OCI-LY7 (cell line): Measurements from ENCODE around the gene CHST6. TPM values are rescaled to one million over a fixed set of nuclear protein-coding genes. Genes with fewer than 3 reads are reported as not detected.

ENCODE experiments used
- BruUV-seq: library from RNA; stranded (reverse); fragments of 400-500 nt; replicated peaks from 2 replicates; lab custom pipeline; 2021; lab: Mats Ljungman, UMichigan
- CTCF ChIA-PET: fragments of 300-600 bp; sonication (Branson Sonifier 250); formaldehyde crosslinking; loops from one replicate; lab custom pipeline; 2022; ENCODE audit warnings: antibody characterized with exemption; ENCODE audit not compliant: unreplicated experiment; lab: Charles Lee
- POLR2A ChIA-PET: fragments of 300-600 bp; sonication (Branson Sonifier 250); formaldehyde crosslinking; loops from one replicate; lab custom pipeline; 2022; ENCODE audit warnings: antibody characterized with exemption; lab: Charles Lee
- DNase-seq: peaks from one replicate; pipeline ENCODE4 v3.0.0-alpha.2; 2015; ENCODE audit warnings: low spot score
- H2AFZ ChIP-seq: fragments of 200-600 bp; sonication (generic), shearing (Covaris generic); 2 replicates; pipeline ENCODE4 v1.6.1; 2014; ENCODE audit warnings: mild to moderate bottlenecking, antibody characterized with exemption, low read length, moderate library complexity
- H3K27ac ChIP-seq: fragments of 200-600 bp; sonication (generic); 2 replicates; pipeline ENCODE4 v1.5.1; 2014; ENCODE audit warnings: mixed run types, low read depth, mild to moderate bottlenecking, moderate library complexity, low read length, inconsistent platforms; ENCODE audit not compliant: poor library complexity, severe bottlenecking
- H3K36me3 ChIP-seq: fragments of 200-600 bp; sonication (generic); 2 replicates; pipeline ENCODE4 v1.6.1; 2014; ENCODE audit warnings: mild to moderate bottlenecking, antibody characterized with exemption, low read length, moderate library complexity, mixed read lengths; ENCODE audit not compliant: insufficient read depth
- H3K4me1 ChIP-seq: fragments of 200-600 bp; sonication (generic); 2 replicates; pipeline ENCODE4 v1.5.1; 2014; ENCODE audit warnings: mild to moderate bottlenecking, low read length; ENCODE audit not compliant: insufficient read depth, poor library complexity, severe bottlenecking
- H3K4me2 ChIP-seq: fragments of 200-600 bp; sonication (generic); 2 replicates; pipeline ENCODE4 v1.6.1; 2014; ENCODE audit warnings: mild to moderate bottlenecking, low read length
- H3K4me3 ChIP-seq: fragments of 200-600 bp; sonication (generic); 2 replicates; pipeline ENCODE4 v1.5.1; 2014; ENCODE audit warnings: mild to moderate bottlenecking, low read depth, low read length; ENCODE audit not compliant: poor library complexity, severe bottlenecking
- H3K79me2 ChIP-seq: fragments of 200-600 bp; sonication (generic); 2 replicates; pipeline ENCODE4 v1.6.1; 2016; ENCODE audit warnings: low read depth, mild to moderate bottlenecking, low read length, moderate library complexity, mixed read lengths; ENCODE audit not compliant: insufficient read depth
- H3K9me2 ChIP-seq: fragments of 200-600 bp; sonication (generic); 2 replicates; pipeline ENCODE4 v1.6.1; 2016; ENCODE audit warnings: mild to moderate bottlenecking, low read length, mixed read lengths; ENCODE audit not compliant: insufficient read depth
- H3K9me3 ChIP-seq: fragments of 200-600 bp; sonication (generic); 2 replicates; pipeline ENCODE4 v1.6.1; 2014; ENCODE audit warnings: mild to moderate bottlenecking, mixed run types, low read length, mixed read lengths
- H4K20me1 ChIP-seq: fragments of 200-600 bp; sonication (generic); 2 replicates; pipeline ENCODE4 v1.6.1; 2014; ENCODE audit warnings: mild to moderate bottlenecking, antibody characterized with exemption, low read length, moderate library complexity, mixed read lengths; ENCODE audit not compliant: insufficient read depth
- CTCF ChIP-seq: fragments of 200-600 bp; sonication (generic); conservative IDR thresholded peaks from 2 replicates; pipeline ENCODE4 v1.5.1; 2014; ENCODE audit warnings: mild to moderate bottlenecking, antibody characterized with exemption, low read length, moderate library complexity, mixed read lengths
- EZH2phosphoT487 ChIP-seq: fragments of 200-600 bp; sonication (generic); IDR thresholded peaks from 2 replicates; pipeline ENCODE4 v1.6.1; 2018; ENCODE audit warnings: low read depth, borderline replicate concordance, mild to moderate bottlenecking, mixed run types, antibody characterized with exemption, low read length, moderate library complexity, mixed read lengths
- intact Hi-C: fragments of 100-400 bp; cut with micrococcal nuclease; formaldehyde crosslinking; loops from one replicate; pipeline ENCODE4 v1.10.0; 2022; ENCODE audit not compliant: unreplicated experiment
- total RNA-seq, 2 experiments: library from RNA; depleted of rRNA in 1 of 2; stranded (reverse); fragments of >200 nt in 1 of 2; shearing (Covaris generic) in 1 of 2; gene quantifications; 2 replicates each; pipeline ENCODE4 v1.2.3, GENCODE V29; 2014 to 2022

The CHST6 gene
- total RNA-seq, 2 experiments from 2014 or later = 0.06 TPM; not detected in 1

GRCh38 chr16:75494661-75495075, 573 bp downstream of the CHST6 start:
- POLR2A ChIA-PET = interaction anchor here (1.1 to 1.2 kb wide), 2 partner anchors 11 to 127 kb away, joined by 3 read pairs; no protein-coding TSS in a partner anchor

GRCh38 chr16:75494184-75494583, 1.1 kb downstream of the CHST6 start:
- POLR2A ChIA-PET = interaction anchor here (1.1 to 1.2 kb wide), 2 partner anchors 12 to 127 kb away, joined by 3 read pairs; no protein-coding TSS in a partner anchor
- Histone ChIP-seq H3K9me3 (no peaks in the 10 kb centered on the region), H2AFZ (no peak overlapping the region), H3K27ac (no peak overlapping the region), H3K4me1 (no peaks in the 10 kb centered on the region), H3K79me2 (no peaks in the 10 kb centered on the region), H3K4me2 (no peak overlapping the region), H3K36me3 (no peaks in the 10 kb centered on the region), H3K4me3 (no peak overlapping the region), H3K9me2 (no peaks in the 10 kb centered on the region), H4K20me1 (no peaks in the 10 kb centered on the region)
- CTCF ChIA-PET = no interaction called here
- no peak for DNase-seq
- BruUV-seq = no TSS peak
- no peak for TF ChIP-seq CTCF
- no peak for TF ChIP-seq EZH2phosphoT487
- intact Hi-C loops = no loop called here

More at GRCh38 chr16:75494661-75495075, 573 bp downstream of the CHST6 start:
- intact Hi-C loops = no loop called here
- TF ChIP-seq CTCF = no peak
- TF ChIP-seq EZH2phosphoT487 = no peak
- CTCF ChIA-PET = no interaction called here
- no peaks in the 10 kb centered on the region for H4K20me1 ChIP-seq
- no peak overlapping the region for H2AFZ ChIP-seq
- H3K9me2 ChIP-seq = no peaks in the 10 kb centered on the region
- H3K27ac ChIP-seq = no peak overlapping the region
- BruUV-seq = no TSS peak
- H3K79me2 ChIP-seq = no peaks in the 10 kb centered on the region
- H3K4me2 ChIP-seq = no peak overlapping the region
- H3K4me1 ChIP-seq = no peaks in the 10 kb centered on the region
- no peak overlapping the region for H3K4me3 ChIP-seq
- no peaks in the 10 kb centered on the region for H3K9me3 ChIP-seq
- no peak for DNase-seq
- no peaks in the 10 kb centered on the region for H3K36me3 ChIP-seq

- Histone ChIP-seq H3K9me2 (no peaks in the 10 kb centered on the region), H3K79me2 (no peaks in the 10 kb centered on the region), H4K20me1 (no peaks in the 10 kb centered on the region), H3K4me2 (no peak overlapping the region), H3K4me3 (no peak overlapping the region), H3K9me3 (no peaks in the 10 kb centered on the region), H2AFZ (no peak overlapping the region), H3K27ac (no peak overlapping the region), H3K36me3 (no peaks in the 10 kb centered on the region), H3K4me1 (no peaks in the 10 kb centered on the region)
- peak; percentile 16 for DNase-seq
- peak; percentile 45 for TF ChIP-seq CTCF
- TF ChIP-seq EZH2phosphoT487 = no peak
- no TSS peak for BruUV-seq
- CTCF ChIA-PET = no interaction called here
- POLR2A ChIA-PET = no interaction called here
- intact Hi-C loops = loop anchor here (2.0 kb wide), 1 partner anchor 21 kb away; no protein-coding TSS in a partner anchor
Observed at GRCh38 chr16:75491876-75492275, 3.4 kb downstream of the CHST6 start.
